HFFc6 (cell line): ENCODE results near the gene TIGAR. TPM values are rescaled to one million over a fixed set of nuclear protein-coding genes. Genes with fewer than 3 reads are reported as not detected.

Experiments used
- DNase-seq: peaks from one replicate; pipeline ENCODE4 v3.0.0-alpha.2; 2018
- H3K27ac Mint-ChIP-seq: 2 replicates; pipeline ENCODE4 v1.8.0; 2020; ENCODE audit warnings: mild to moderate bottlenecking, mixed read lengths
- H3K27me3 Mint-ChIP-seq: 2 replicates; pipeline ENCODE4 v1.8.0; 2021; ENCODE audit warnings: mild to moderate bottlenecking, moderate library complexity, mixed read lengths; ENCODE audit not compliant: insufficient read depth
- H3K36me3 Mint-ChIP-seq: 2 replicates; pipeline ENCODE4 v1.8.0; 2021; ENCODE audit warnings: low read depth, mixed read lengths
- H3K4me1 Mint-ChIP-seq: 2 replicates; pipeline ENCODE4 v1.8.0; 2020; ENCODE audit warnings: low read depth, mixed read lengths
- H3K4me3 Mint-ChIP-seq: 2 replicates; pipeline ENCODE4 v1.8.0; 2020; ENCODE audit warnings: mild to moderate bottlenecking, moderate library complexity, mixed read lengths
- H3K9me3 Mint-ChIP-seq: 2 replicates; pipeline ENCODE4 v1.8.0; 2020; ENCODE audit warnings: mild to moderate bottlenecking, mixed read lengths
- CTCF ChIP-seq: fragments of 200-600 bp; sonication (generic); IDR thresholded peaks from 2 replicates; pipeline ENCODE4 v1.5.0; 2021; ENCODE audit warnings: antibody characterized with exemption, mild to moderate bottlenecking
- total RNA-seq, 6 experiments: library from RNA; stranded (reverse); fragmentation: NEBNext Ultra II Directional; extraction: Animal tissue kit (Norgen Biotek cat#: 25700); gene quantifications; 2 replicates in 1 of 6; 3 replicates in 5 of 6; pipeline ENCODE4 v1.2.3, GENCODE V29; 2021

The TIGAR gene
- total RNA-seq, 6 experiments from 2014 or later: 29.9 to 51.8 (median 41.8) TPM

- Mint-ChIP-seq H3K27me3 (peaks cover 3% of the 10 kb centered on the region), H3K36me3 (peaks cover 17% of the 10 kb centered on the region), H3K4me1 (peaks cover 44% of the 10 kb centered on the region), H3K4me3 (peak overlapping the region; percentile 96), H3K9me3 (no peaks in the 10 kb centered on the region), H3K27ac (peak overlapping the region; percentile 93)
- TF ChIP-seq CTCF: no peak
- no peak for DNase-seq
Measured at GRCh38 chr12:4320497-4320852, 538 bp upstream of the TIGAR start.

- H3K4me1 Mint-ChIP-seq: peaks cover 46% of the 10 kb centered on the region
- H3K27me3 Mint-ChIP-seq: peaks cover 2% of the 10 kb centered on the region
- TF ChIP-seq CTCF: no peak
- no peak for DNase-seq
- H3K9me3 Mint-ChIP-seq: no peaks in the 10 kb centered on the region
- peak overlapping the region; percentile 33; the same call in 1 of the 2 replicates for H3K27ac Mint-ChIP-seq
- peaks cover 17% of the 10 kb centered on the region for H3K36me3 Mint-ChIP-seq
- peak overlapping the region; percentile 96 for H3K4me3 Mint-ChIP-seq
Measured at GRCh38 chr12:4322726-4323125, 1.7 kb downstream of the TIGAR start.

- peak overlapping the region; percentile 47; the same call in 1 of the 2 replicates for H3K4me3 Mint-ChIP-seq
Measured at GRCh38 chr12:4323396-4323795, 2.4 kb downstream of the TIGAR start.

GRCh38 chr12:4324366-4324765, 3.4 kb downstream of the TIGAR start:
- Mint-ChIP-seq H3K4me3 (no peak overlapping the region), H3K27me3 (peaks cover 2% of the 10 kb centered on the region), H3K4me1 (peaks cover 42% of the 10 kb centered on the region), H3K9me3 (no peaks in the 10 kb centered on the region), H3K27ac (no peak overlapping the region), H3K36me3 (peaks cover 21% of the 10 kb centered on the region)
- TF ChIP-seq CTCF: no peak
- DNase-seq: no peak

More at GRCh38 chr12:4323396-4323795, 2.4 kb downstream of the TIGAR start:
- peaks cover 39% of the 10 kb centered on the region for H3K4me1 Mint-ChIP-seq
- peak overlapping the region; percentile 16; the same call in 1 of the 2 replicates for H3K27ac Mint-ChIP-seq
- no peaks in the 10 kb centered on the region for H3K9me3 Mint-ChIP-seq
- H3K36me3 Mint-ChIP-seq: peaks cover 17% of the 10 kb centered on the region
- DNase-seq: no peak
- no peak for TF ChIP-seq CTCF
- H3K27me3 Mint-ChIP-seq: peaks cover 2% of the 10 kb centered on the region

GRCh38 chr12:4325966-4326365, 5.0 kb downstream of the TIGAR start:
- Mint-ChIP-seq H3K27ac (no peak overlapping the region), H3K4me3 (no peak overlapping the region), H3K36me3 (peaks cover 30% of the 10 kb centered on the region), H3K9me3 (no peaks in the 10 kb centered on the region), H3K4me1 (peaks cover 50% of the 10 kb centered on the region), H3K27me3 (peaks cover 2% of the 10 kb centered on the region)
- no peak for DNase-seq
- no peak for TF ChIP-seq CTCF

GRCh38 chr12:4327293-4327692, 6.3 kb downstream of the TIGAR start:
- Mint-ChIP-seq H3K4me3 (no peak overlapping the region), H3K4me1 (peaks cover 43% of the 10 kb centered on the region), H3K36me3 (peaks cover 22% of the 10 kb centered on the region), H3K9me3 (no peaks in the 10 kb centered on the region), H3K27ac (no peak overlapping the region), H3K27me3 (no peaks in the 10 kb centered on the region; the same call in none of the 2 replicates)
- no peak for DNase-seq
- no peak for TF ChIP-seq CTCF
